ENCODE data around the gene NTRK2.
"Not testable (repeated sequence)": the region's sequence is repeated elsewhere in the genome, so short reads cannot be mapped to it uniquely, and the experiment has no call there.

The NTRK2 gene

GRCh38 chr9:84886866-84887265, 217.3 kb downstream of the NTRK2 start:
- no peak for DNase-seq (ENCODE audit: low read depth in 2 of 2)

GRCh38 chr9:84891924-84892323, 222.4 kb downstream of the NTRK2 start:
- no peak for DNase-seq (ENCODE audit: low read depth in 2 of 2)

GRCh38 chr9:84893419-84894128, 224.0 kb downstream of the NTRK2 start:
- no peak for DNase-seq (ENCODE audit: low read depth in 2 of 2)

- DNase-seq (ENCODE audit: low read depth in 2 of 2): no peak
Measured at GRCh38 chr9:84894859-84895258, 225.3 kb downstream of the NTRK2 start.

GRCh38 chr9:84897362-84898094, 228.0 kb downstream of the NTRK2 start:
- DNase-seq (ENCODE audit: low read depth in 2 of 2): no peak

GRCh38 chr9:84898188-84898587, 228.7 kb downstream of the NTRK2 start:
- no peak for DNase-seq (ENCODE audit: low read depth in 2 of 2)

- not testable (repeated sequence) for DNase-seq (ENCODE audit: low read depth in 2 of 2)
Measured at GRCh38 chr9:84898618-84899017, 229.1 kb downstream of the NTRK2 start.

- no peak for DNase-seq (ENCODE audit: low read depth in 2 of 2)
Measured at GRCh38 chr9:84899326-84899725, 229.8 kb downstream of the NTRK2 start.

GRCh38 chr9:84900421-84900820, 230.9 kb downstream of the NTRK2 start:
- DNase-seq (ENCODE audit: low read depth in 2 of 2): no peak

GRCh38 chr9:84903963-84904362, 234.4 kb downstream of the NTRK2 start:
- no peak for DNase-seq (ENCODE audit: low read depth in 2 of 2)

- no peak for DNase-seq (ENCODE audit: low read depth in 2 of 2)
Measured at GRCh38 chr9:84916769-84917168, 247.2 kb downstream of the NTRK2 start.

- DNase-seq (ENCODE audit: low read depth in 2 of 2): no peak
Measured at GRCh38 chr9:84917366-84918070, 248.0 kb downstream of the NTRK2 start.

- DNase-seq (ENCODE audit: low read depth in 2 of 2): no peak
Measured at GRCh38 chr9:84919440-84919839, 249.9 kb downstream of the NTRK2 start.

GRCh38 chr9:84921175-84921574, 251.6 kb downstream of the NTRK2 start:
- DNase-seq (ENCODE audit: low read depth in 2 of 2): no peak

GRCh38 chr9:84922051-84922450, 252.5 kb downstream of the NTRK2 start:
- no peak for DNase-seq (ENCODE audit: low read depth in 2 of 2)

- no peak for DNase-seq (ENCODE audit: low read depth in 2 of 2)
Measured at GRCh38 chr9:84924266-84924665, 254.7 kb downstream of the NTRK2 start.

GRCh38 chr9:84925225-84925872, 255.8 kb downstream of the NTRK2 start:
- DNase-seq (ENCODE audit: low read depth in 2 of 2): no peak

- DNase-seq (ENCODE audit: low read depth in 2 of 2): no peak
Measured at GRCh38 chr9:84926793-84927192, 257.3 kb downstream of the NTRK2 start.

GRCh38 chr9:84928419-84928818, 258.9 kb downstream of the NTRK2 start:
- DNase-seq (ENCODE audit: low read depth in 2 of 2): no peak

GRCh38 chr9:84929068-84929467, 259.5 kb downstream of the NTRK2 start:
- DNase-seq (ENCODE audit: low read depth in 2 of 2): no peak

GRCh38 chr9:84932915-84933527, 263.5 kb downstream of the NTRK2 start:
- DNase-seq (ENCODE audit: low read depth in 2 of 2): no peak

Measured in stimulated activated CD8-positive, alpha-beta memory T cell treated with anti-CD3 and anti-CD28 coated beads, Interleukin-15, amount 100 ng/mL, for 48 hours (primary cell).